Inflammatory macrophage treated with lipopolysaccharide for 4 hours (primary cell): ENCODE data around the gene TRA2A.

ENCODE experiments used
- DNase-seq: peaks from one replicate; pipeline ENCODE4 v3.0.0-alpha.2; 2020

TRA2A gene

GRCh38 chr7:23469150-23469960, 62.4 kb downstream of the TRA2A start:
- no peak for DNase-seq

DNA sequence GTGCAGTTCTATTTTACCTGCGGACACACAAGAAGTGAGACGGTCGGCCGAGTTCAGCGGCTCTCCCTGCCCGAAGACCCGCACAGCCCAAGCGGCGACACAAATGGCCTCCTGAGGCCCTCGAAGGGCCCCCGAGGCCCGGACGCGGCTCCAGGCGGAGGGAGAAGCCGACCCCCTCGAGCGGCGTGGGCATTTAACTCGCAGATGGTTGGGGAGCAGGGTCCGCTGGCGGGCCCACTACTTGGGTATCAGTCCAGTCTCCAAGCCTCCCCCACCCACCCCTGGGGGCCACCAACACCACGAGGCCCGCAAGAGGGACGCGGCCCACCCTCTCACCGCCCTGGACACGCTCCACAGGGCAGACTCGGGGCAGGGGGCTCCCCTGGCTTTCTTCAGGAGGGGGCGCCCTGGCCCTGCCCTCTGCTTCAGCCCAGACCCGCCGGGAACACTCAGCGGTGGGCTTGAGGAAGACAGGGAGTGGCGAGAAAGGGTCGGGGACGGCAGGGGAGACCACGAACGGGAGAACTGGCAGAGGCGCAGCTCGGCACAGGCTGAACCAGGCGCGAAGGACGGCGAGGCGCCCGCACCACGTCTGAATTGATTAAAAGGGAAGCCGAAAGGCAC, 63.1 kb downstream of the TRA2A start:
- DNase-seq, result no peak

DNA sequence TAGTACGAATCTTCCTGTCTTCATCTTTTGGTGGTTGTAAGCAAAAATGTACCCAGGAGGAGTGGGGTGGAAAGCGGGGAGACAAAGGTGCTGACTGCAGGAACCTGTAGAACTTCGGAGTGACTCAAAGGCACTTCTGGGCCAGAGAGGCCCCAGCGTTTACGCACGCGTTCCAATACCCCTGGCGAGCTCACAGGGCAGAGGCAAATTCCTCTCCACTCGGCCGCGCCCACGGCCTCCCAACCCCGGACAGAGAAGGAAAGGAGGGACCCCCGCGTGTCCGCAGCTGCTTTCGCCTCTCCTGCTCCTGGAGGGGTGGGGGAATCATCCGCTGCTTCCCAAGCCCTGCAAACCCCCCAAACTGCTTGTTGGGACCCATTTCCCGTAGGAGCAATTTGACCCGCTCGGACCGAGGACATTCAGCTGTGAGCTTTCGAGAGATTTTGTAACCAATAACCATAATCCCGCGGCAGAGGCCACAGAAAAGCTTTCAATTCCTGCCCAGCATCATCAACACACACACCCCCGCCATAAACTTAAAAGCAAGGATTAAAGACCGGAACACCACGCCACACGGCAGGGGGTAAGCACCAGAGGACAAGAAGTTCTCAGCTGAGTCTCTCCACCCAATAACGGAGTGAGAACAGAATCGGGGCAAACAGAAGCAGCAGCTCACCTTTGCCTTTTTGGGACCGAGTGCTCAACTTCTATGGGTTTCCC, 63.8 kb downstream of the TRA2A start:
- peak; percentile 26 for DNase-seq

GRCh38 chr7:23467291-23467805, 64.4 kb downstream of the TRA2A start:
- DNase-seq, result no peak

GRCh38 chr7:23462846-23463245, 68.9 kb downstream of the TRA2A start:
- peak; percentile 29 for DNase-seq

GRCh38 chr7:23458044-23458443, 73.7 kb downstream of the TRA2A start:
- DNase-seq, result no peak

- DNase-seq, result no peak
These were observed 75.7 kb downstream of the TRA2A start for GRCh38 chr7:23456093-23456492.

DNA sequence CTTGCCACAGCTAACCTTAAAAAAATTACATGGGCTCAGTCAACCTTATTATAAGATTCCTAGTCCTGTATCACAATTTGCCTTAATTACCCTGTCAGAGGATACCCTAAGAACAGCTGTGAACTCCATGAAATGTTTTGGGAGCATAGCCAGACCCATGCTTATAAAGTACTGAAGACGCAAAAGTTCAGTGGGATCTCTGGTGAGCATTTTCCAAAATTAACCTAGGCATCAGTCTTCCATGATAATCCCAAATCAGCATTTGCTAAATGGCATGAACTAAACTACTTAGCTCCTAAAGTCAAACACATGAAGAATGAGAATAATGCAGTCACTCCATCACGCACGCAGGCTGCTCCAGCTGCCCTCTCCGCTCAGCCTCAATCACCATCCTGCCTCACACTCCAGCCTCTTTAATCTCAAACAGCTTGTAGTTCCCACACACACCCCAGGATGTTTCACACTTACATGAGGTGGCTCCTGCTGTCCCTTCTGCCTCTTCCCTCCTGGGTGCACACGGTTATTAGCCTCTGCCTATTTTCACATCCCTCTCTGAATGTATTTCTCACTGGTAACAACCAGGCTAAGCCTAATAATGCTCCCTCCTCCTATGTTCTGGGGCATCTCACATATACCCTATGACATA, 76.8 kb downstream of the TRA2A start:
- no peak for DNase-seq
